Anterior cingulate cortex (tissue), 58 donors: ENCODE measurements around the gene CNGA2.

Experiments
- DNase-seq, 58 donors: peaks; one replicate each; lab custom pipeline; 2025; lab: John Stamatoyannopoulos, UW

CNGA2 gene

GRCh38 chrX:151711154-151711553, 23.4 kb upstream of the CNGA2 start:
- no peak for DNase-seq

GRCh38 chrX:151711787-151712186, 22.8 kb upstream of the CNGA2 start:
- DNase-seq, result no peak

GRCh38 chrX:151712253-151712652, 22.3 kb upstream of the CNGA2 start:
- no peak for DNase-seq

- DNase-seq, result no peak
Measured at GRCh38 chrX:151713849-151714248, 20.7 kb upstream of the CNGA2 start.

- DNase-seq, result no peak
Measured at GRCh38 chrX:151714362-151714761, 20.2 kb upstream of the CNGA2 start.

GRCh38 chrX:151715752-151716151, 18.8 kb upstream of the CNGA2 start, which contains the start of gene FATE1:
TSS of gene FATE1 (plus strand) at chrX:151716035. CDS start at chrX:151716120, 85 bp downstream.
- no peak for DNase-seq

- no peak for DNase-seq
Measured at GRCh38 chrX:151722241-151722846, 12.2 kb upstream of the CNGA2 start.

- no peak for DNase-seq
Measured at GRCh38 chrX:151723156-151723760, 11.3 kb upstream of the CNGA2 start.

GRCh38 chrX:151724563-151725337, 9.8 kb upstream of the CNGA2 start:
- no peak for DNase-seq

- no peak for DNase-seq
Measured at GRCh38 chrX:151725338-151725614, 9.3 kb upstream of the CNGA2 start.

GRCh38 chrX:151726751-151727150, 7.8 kb upstream of the CNGA2 start:
- DNase-seq, result no peak

- DNase-seq, result no peak
Measured at GRCh38 chrX:151727346-151727745, 7.2 kb upstream of the CNGA2 start.

- no peak for DNase-seq
Measured at GRCh38 chrX:151729056-151729725, 5.4 kb upstream of the CNGA2 start.

GRCh38 chrX:151735219-151735618, 673 bp downstream of the CNGA2 start:
- no peak for DNase-seq

GRCh38 chrX:151736685-151737084, 2.1 kb downstream of the CNGA2 start:
- no peak for DNase-seq

- DNase-seq, result no peak
Measured at GRCh38 chrX:151737494-151737893, 2.9 kb downstream of the CNGA2 start.

GRCh38 chrX:151738751-151739150, 4.2 kb downstream of the CNGA2 start:
- no peak for DNase-seq

GRCh38 chrX:151741606-151742005, 7.1 kb downstream of the CNGA2 start:
- DNase-seq, result no peak

GRCh38 chrX:151742311-151742710, 7.8 kb downstream of the CNGA2 start:
- DNase-seq, result no peak

- DNase-seq, result no peak
Measured at GRCh38 chrX:151743651-151744470, 9.3 kb downstream of the CNGA2 start.

GRCh38 chrX:151745651-151746050, 11.1 kb downstream of the CNGA2 start:
- DNase-seq, result no peak
